HPDE6-E6E7 (cell line): ENCODE results near the gene RSBN1.
"Not testable (repeated sequence)": the region's sequence is repeated elsewhere in the genome, so short reads cannot be mapped to it uniquely, and the experiment has no call there.

Source experiments
- DNase-seq: peaks from one replicate; pipeline ENCODE4 v3.0.0; 2011; ENCODE audit warnings: missing footprints; ENCODE audit errors: extremely low spot score

Gene RSBN1

DNA sequence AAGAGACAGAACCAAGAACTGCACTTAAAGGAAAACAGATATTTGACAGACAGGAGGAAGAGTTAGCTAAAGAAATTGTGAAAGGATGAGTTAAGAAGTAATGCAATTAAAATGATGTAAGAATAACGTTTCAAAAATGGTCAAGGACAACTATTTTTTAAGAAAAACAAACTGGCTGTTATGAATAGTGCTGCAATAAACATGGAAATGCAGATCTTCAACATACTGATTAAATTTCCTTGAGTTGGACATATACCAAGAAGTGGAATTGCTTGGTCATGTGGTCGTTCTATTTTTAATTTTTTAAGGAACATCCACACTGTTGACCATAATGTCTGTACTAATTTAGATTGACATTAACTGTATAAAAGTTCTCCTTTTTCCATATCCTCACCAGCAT is 29.9 kb downstream of the RSBN1 start:
- no peak for DNase-seq

- no peak for DNase-seq
Measured at GRCh38 chr1:113780374-113781146, 31.7 kb downstream of the RSBN1 start.

GRCh38 chr1:113779542-113779941 is 32.7 kb downstream of the RSBN1 start:
- no peak for DNase-seq

DNA sequence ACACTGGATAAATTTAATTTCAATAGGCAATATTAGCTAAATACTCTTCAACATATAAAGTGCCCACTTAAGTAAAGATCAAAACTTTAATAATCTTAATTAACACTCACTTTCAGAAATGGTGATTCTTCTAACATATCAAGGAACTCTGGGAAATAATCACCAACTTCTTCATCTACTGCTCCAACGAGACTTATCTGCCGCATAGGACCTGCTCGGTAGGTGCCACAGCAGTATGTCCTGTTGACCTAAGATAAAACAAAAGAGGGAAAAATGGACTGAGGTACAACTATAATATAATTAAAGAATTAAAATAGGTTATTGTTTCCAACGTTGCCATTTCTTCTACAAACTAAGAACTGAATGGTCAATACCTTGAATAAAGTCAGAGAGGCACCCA is 34.7 kb downstream of the RSBN1 start:
- no peak for DNase-seq

GRCh38 chr1:113770031-113770430 is 42.2 kb downstream of the RSBN1 start:
- no peak for DNase-seq

GRCh38 chr1:113769601-113769970 is 42.7 kb downstream of the RSBN1 start:
- no peak for DNase-seq

- DNase-seq: no peak
Measured at GRCh38 chr1:113768916-113769600, 43.2 kb downstream of the RSBN1 start.

- DNase-seq: no peak
Measured at GRCh38 chr1:113765306-113766230, 46.7 kb downstream of the RSBN1 start.

- no peak for DNase-seq
Measured at GRCh38 chr1:113763661-113764060, 48.6 kb downstream of the RSBN1 start.

DNA sequence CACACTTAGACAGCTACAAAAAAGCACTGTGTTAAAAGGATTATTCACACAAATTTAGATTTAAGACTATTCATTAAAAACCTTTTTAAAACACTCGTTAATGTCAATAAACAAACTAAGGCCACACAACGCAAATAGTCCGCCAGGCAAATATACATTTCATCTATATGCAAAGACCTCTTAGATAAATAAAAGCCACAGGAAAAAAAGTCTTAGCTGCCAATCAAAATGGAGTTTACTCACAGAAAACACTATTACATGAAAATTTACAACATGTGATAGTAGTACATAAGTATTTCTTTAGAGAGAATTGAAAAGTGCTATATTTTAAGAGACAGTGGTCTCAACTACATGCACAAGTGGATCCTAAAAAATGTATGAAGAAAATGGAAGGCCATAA is 50.3 kb downstream of the RSBN1 start:
- no peak for DNase-seq

GRCh38 chr1:113760102-113761080 is 51.9 kb downstream of the RSBN1 start:
- DNase-seq: no peak

DNA sequence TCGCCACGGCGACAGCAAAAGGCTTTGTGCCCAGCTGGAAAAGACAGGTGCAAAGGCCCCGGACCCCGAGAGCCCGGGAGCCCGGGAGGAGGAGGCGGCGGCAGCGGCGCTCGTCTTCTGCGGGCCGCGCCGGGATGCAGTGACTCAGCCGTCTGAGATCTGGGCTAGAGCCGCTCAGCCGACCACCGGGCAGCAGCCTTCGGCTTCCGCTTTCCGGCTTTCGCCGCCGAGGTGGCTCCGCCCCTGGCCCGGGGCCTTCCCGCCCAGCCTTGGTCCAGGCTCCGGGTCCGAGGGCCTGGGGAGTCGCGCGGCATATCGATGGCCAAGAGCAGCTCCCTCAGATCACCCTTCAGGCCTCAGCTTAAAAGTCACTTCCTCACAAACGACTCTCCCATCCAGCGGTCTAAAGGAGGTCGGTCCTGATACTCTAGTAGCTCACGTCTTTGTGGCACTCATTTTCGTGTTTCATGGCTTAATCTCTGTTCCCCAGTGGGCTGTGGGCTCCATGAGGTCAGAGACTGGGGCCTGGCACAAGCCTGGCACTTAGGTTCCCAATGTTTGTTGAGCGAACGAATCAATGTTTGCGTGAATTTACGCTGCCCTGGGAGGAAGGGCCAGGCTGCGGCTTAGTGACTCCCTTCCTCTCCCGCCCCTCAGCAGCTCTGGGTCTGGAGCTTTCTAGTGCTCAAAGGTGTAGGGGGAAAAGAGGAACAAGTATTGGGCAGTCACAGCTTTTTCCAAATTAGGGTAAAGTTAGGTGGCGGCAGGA is 52.8 kb downstream of the RSBN1 start, which contains the start of gene PHTF1:
PHTF1 (minus strand) TSS at position 154 of the 769 bp plus-strand sequence. CDS start 783 bp downstream, outside the sequence.
- DNase-seq: peak; percentile 64

DNA sequence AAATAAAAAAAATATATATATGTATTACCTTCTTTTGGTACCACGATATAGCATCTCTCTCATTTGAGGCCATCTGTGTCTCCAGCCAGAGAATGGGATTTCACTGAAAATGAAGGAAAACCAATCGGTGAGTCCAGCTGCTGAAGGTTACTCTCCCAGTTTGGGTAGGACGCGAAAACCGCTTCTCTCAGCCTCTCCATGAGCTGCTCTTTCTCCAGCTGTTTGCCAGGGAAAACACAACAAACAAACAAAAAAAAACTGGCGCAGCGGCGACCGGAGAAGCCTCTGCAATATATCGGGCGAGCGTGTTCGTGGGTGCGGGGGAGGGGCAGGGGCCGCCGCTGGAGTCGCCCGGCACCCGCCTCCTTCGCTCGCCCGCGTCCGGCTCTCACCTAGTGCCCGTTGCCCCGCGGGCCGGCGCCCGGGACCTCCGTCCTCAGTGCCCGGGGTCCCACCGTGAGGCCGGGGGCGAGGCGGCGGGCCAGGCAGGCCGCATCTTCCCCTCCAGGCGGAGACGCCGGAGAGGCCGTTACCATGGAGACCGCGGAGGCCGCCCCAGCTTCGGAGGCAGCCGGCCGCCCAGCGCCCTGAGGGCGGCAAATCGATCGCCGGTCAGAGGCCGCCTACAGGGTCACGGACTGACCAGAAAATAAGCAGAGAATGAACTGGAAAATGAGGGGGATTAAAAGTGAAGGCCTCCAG is 53.5 kb downstream of the RSBN1 start:
- peak; percentile 19 for DNase-seq

- no peak for DNase-seq
Measured at GRCh38 chr1:113756461-113756860, 55.8 kb downstream of the RSBN1 start.

GRCh38 chr1:113753333-113753732 is 58.9 kb downstream of the RSBN1 start:
- not testable (repeated sequence) for DNase-seq

- DNase-seq: no peak
Measured at GRCh38 chr1:113751516-113751915, 60.8 kb downstream of the RSBN1 start.

DNA sequence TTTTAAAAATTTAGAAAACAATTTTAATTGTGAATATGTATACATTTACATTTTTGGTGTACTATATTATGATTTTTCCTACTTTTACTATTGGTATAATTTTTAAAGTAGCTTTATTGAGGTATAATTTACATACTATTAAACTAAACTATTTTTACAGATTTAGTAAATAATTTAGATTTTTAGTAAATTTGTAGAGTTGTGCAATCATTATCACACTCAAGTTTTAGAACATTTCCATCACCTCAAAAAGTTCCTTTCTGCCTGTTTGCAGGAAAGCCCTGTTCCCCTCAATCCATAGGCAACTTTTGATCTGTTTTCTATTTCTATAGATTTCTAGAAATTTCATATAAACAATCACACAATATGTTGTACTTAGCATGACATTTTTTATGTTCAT is 61.2 kb downstream of the RSBN1 start:
- DNase-seq: no peak

- no peak for DNase-seq
Measured at GRCh38 chr1:113749402-113749801, 62.9 kb downstream of the RSBN1 start.

DNA sequence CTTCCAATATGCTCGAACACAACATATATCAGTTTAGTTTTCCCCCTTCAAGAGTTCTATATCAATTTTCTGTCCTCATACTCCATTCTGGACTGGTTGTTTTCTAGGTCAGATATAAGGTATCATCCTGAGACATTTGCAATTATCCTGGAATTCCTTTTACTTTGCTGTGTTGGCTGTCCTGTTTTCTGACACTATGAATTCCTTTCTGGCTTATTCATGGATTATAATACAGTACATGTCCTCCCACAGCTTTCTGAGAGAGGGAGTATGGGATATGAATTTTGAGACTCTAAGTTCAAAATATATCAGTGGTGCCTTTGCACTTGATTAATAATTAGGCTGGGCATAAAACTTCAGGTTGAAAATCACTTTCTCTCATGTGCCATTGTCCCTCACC is 64.9 kb downstream of the RSBN1 start:
- DNase-seq: no peak

- no peak for DNase-seq
Measured at GRCh38 chr1:113745425-113745824, 66.9 kb downstream of the RSBN1 start.
